HT1080 (cell line): Measurements from ENCODE around the gene MON2. TPM values are rescaled to one million over a fixed set of nuclear protein-coding genes. Genes with fewer than 3 reads are reported as not detected.
"Not testable (repeated sequence)": the region's sequence is repeated elsewhere in the genome, so short reads cannot be mapped to it uniquely, and the experiment has no call there.

Experiments used
- DNase-seq: peaks from one replicate; pipeline ENCODE4 v3.0.0-alpha.2; 2015; ENCODE audit warnings: low read depth
- total RNA-seq: library from RNA; depleted of rRNA; stranded (reverse); fragments of >200 nt; shearing (Covaris generic); gene quantifications from 2 replicates; pipeline ENCODE4 v1.2.3, GENCODE V29; 2014

Gene MON2
- total RNA-seq, 1 experiment from 2014 or later = 10.5 TPM

- DNase-seq = no peak
These were observed 76.2 kb downstream of the MON2 start for GRCh38 chr12:62542814-62543213.

GRCh38 chr12:62543324-62543723 is 76.7 kb downstream of the MON2 start:
- DNase-seq = no peak

- DNase-seq = no peak
These were observed 77.1 kb downstream of the MON2 start for GRCh38 chr12:62543741-62544140.

GRCh38 chr12:62552906-62553556 is 86.4 kb downstream of the MON2 start:
- no peak for DNase-seq

- DNase-seq = not testable (repeated sequence)
These were observed 92.7 kb downstream of the MON2 start for GRCh38 chr12:62559366-62559765.

GRCh38 chr12:62562846-62563245 is 96.2 kb downstream of the MON2 start:
- DNase-seq = no peak

GRCh38 chr12:62575036-62575435 is 108.4 kb downstream of the MON2 start:
- no peak for DNase-seq

GRCh38 chr12:62576503-62576902 is 109.9 kb downstream of the MON2 start:
- DNase-seq = no peak

- no peak for DNase-seq
These were observed 112.1 kb downstream of the MON2 start for GRCh38 chr12:62578726-62579125.

- DNase-seq = peak; percentile 68
These were observed 114.8 kb downstream of the MON2 start for GRCh38 chr12:62581288-62582064.

- no peak for DNase-seq
These were observed 115.4 kb downstream of the MON2 start for GRCh38 chr12:62582065-62582366.

- no peak for DNase-seq
These were observed 118.0 kb downstream of the MON2 start for GRCh38 chr12:62584619-62585018.

- no peak for DNase-seq
These were observed 120.2 kb downstream of the MON2 start for GRCh38 chr12:62586850-62587249.

- peak; percentile 47 for DNase-seq
These were observed 122.3 kb downstream of the MON2 start for GRCh38 chr12:62588916-62589315.

GRCh38 chr12:62597253-62597652 is 130.6 kb downstream of the MON2 start:
- no peak for DNase-seq

- DNase-seq = no peak
These were observed 132.2 kb downstream of the MON2 start for GRCh38 chr12:62598846-62599245.

- no peak for DNase-seq
These were observed 133.3 kb downstream of the MON2 start for GRCh38 chr12:62599854-62600437.

- no peak for DNase-seq
These were observed 135.1 kb downstream of the MON2 start for GRCh38 chr12:62601765-62602164.

GRCh38 chr12:62602255-62603060 is 135.8 kb downstream of the MON2 start:
- DNase-seq = peak; percentile 93

GRCh38 chr12:62603061-62603810 is 136.6 kb downstream of the MON2 start:
- DNase-seq = peak; percentile 87

- DNase-seq = no peak
These were observed 137.1 kb downstream of the MON2 start for GRCh38 chr12:62603811-62604098.
